Hypothalamus (tissue), 51 donors: Measurements from ENCODE around the gene AMN1.

Experiments
- DNase-seq, 51 donors: peaks; one replicate each; lab custom pipeline; 2025; lab: John Stamatoyannopoulos, UW

The AMN1 gene

DNA sequence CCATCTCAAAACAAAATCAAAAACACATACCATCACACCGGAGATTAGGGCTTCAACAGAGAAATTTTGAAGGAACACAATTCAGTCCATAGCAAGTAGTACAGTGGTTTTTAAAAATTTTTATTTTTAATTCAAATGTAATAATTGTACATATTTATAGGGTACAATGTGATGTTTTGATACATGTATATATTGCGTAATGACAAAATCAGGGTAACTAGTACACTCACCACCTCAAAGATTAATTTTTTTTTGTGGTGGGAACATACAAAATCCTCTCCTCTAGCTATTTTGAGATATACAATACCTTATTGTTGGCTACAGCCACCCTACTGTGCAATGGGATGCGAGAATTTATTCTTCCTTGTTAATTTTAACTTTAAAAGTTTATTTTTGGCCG is 95.4 kb downstream of the AMN1 start:
- DNase-seq: no peak

DNA sequence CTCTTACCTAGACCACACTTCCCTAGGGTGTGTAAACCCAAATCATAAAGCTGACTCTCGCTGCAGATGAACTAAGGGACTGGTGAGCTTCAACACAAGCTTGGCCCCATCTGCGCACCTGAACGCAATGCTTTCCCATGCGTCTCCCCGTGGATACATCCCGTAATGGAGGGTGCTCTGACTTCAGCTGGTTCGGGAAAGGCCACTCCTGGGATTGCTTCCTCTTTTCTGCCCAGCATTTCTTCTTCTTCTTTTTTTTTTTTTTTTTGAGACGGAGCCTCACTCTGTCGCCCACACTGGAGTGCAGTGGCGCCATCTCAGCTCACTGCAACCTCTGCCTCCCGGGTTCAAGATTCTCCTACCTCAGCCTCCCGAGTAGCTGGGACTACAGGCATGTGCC is 97.0 kb downstream of the AMN1 start:
- no peak for DNase-seq

DNA sequence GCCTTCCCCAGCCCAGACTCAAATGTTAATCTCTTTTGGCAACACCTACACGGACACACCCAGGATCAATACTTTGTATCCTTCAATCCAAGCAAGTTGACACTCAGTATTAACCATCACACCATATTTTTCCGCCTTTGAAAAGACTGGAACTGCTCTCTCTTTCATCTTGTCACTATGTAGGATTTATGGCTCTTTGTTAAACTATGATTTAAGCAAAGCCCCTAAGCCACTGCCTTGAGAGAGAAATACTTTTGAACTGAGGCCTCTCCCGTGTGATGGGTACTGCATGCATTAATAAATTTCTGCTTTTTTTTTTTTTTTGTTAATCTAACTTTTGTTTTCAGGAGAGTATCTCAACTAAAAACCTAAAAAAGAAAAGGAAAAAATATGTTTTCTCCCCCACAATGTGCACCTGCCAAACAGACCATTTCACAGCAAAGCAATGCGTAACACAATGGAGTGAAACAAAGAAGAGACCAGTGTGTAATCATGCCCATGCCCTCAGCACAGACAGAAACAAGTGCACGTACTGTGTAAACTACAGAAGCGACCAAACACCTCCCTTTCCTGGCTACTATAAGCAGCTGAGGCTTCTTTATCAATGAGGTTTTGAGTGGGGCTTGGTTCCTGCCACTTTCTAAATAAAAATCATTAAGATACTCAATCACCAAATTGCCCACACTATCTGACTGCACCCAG is 97.6 kb downstream of the AMN1 start:
- no peak for DNase-seq

DNA sequence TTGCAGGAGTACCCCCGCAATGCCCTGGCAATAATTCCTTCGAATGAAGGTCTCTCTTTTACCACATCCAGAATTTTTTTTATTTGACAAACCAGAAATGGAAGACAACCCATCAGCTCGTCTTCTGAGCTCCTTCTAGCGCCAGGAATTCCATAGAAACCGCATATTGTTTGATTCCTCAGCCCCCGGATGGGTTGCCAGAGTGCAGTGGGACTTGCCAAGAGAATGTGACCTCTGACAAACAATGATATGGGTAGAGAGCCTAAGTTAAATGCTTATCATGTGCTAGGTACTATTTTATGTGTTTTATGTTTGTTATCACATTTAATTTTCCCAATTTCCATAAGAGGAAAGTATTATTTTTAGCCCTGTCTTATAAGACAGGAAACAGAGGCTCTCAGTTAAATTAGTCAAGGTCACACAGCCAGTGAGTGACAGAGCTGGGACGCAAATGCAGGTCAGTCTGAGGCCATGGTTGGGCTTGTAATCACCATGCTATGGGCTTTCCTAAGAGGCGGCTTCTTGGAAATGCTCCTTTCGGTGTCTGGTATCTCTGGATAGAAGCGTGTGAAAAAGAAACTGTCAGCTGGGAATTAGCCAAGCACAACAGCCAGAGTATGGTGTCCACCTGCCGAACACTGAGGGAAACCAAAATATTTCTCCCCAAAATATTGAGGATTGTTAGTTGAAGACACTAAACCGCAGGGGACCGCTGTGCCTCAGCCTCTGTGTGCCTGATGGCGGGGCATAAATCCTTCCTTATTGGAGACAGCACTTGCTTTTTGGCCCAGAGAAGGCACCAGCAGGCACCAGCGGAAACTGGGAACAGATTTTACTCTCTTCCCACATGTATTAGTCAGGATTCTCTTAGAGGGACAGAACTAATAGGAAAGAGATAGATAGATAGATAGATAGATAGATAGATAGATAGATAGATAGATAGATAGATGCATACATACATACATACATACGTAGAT is 98.8 kb downstream of the AMN1 start:
- no peak for DNase-seq

DNA sequence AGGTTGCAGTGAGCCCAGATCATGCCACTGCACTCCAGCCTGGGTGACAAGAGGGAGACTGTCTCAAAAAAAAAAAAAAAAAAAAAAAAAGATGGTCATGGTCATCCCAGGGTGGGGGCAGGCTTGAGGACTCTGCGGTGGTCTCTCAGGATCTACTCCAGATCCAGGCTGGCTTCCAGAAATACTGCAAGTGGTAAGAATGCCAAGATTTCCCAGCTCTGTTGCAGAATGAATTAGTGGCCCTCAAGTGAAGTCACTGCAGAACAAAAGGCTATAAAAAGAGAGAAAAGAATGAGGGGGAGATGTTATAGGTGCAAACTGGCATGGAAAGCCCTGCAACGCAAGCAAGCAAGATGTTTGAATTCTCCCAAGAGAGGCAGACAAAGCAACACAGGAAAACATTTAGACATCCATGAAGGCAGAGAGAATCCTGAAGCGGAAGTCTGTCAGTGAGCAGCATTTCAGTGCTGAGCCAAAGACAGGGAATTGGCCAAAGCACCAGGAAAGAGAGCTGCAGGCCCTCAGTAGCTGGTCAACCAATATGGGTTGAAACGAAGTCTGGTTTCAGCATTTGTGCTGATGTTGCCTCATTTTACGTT is 101.3 kb downstream of the AMN1 start:
- DNase-seq: no peak

DNA sequence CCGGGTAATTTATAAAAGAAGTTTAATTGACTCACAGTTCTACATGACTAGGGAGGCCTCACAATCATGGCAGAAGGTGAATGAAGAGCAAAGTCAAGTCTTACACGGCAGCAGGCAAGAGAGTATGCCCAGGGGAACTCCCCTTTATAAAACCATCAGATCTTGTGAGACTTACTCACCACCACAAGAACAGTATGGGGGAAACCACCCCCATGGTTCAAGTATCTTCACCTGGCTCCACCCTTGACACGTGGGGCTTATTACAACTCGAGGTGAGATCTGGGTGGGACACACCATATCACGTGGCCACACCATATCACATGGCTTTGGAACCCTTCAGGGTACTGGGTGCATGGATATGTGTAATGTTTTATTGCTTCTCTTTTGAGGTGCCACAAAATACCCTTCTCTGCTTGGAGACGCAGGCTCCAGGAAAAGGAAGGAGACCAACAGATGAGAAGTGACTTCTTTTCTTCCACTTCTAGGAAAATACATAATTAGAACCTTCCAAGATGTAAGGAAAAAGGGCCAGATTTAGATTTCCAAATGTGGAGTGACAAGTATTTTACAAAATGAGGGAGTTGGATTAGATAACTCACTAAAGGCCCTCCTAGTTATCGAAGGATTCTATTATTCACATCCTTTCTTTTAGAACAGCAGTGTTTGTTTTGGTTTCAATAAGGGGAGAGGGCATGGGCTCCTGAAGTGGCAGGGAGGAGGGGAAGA is 102.4 kb downstream of the AMN1 start:
- no peak for DNase-seq

DNA sequence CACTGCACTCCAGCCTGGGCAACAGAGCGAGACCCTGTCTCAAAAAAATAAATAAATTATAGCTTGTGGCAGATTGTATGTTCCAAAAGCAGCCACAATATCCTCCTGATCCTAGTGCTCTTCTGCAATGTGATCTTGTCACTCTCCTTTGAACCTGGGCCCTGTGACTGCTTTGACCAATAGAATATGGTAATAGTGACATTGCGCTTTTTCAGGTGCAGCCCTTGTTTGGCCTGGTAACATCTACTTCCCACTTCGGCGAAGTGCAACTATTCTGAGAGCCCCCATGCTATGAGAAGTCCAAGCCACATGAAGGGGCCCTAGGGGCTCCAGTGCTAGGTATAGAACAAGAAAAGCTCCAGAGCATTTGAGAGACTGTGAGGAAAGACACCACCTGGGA is 106.8 kb downstream of the AMN1 start:
- DNase-seq: no peak
